Ascending aorta (tissue), 2 donors: ENCODE results near the gene ACOXL. TPM values are rescaled to one million over a fixed set of nuclear protein-coding genes. Genes with fewer than 3 reads are reported as not detected.

ENCODE experiments used
- DNase-seq, 2 donors: peaks; one replicate each; pipeline ENCODE4 v3.0.0-alpha.2; 2019; ENCODE audit warnings: low spot score in 2 of 2
- H3K27ac ChIP-seq, 2 donors: fragments of 200-600 bp; sonication (generic); one replicate each; pipeline ENCODE4 v1.5.1; 2016 to 2017; ENCODE audit warnings: mild to moderate bottlenecking in 1 of 2
- H3K27me3 ChIP-seq: fragments of 200-600 bp; sonication (generic); one replicate; pipeline ENCODE4 v1.5.1; 2017
- H3K36me3 ChIP-seq, 2 donors: fragments of 200-600 bp; sonication (generic); one replicate each; pipeline ENCODE4 v1.5.1; 2016
- H3K4me1 ChIP-seq, 2 donors: fragments of 200-600 bp; sonication (generic); one replicate each; pipeline ENCODE4 v1.5.1; 2016 to 2017; ENCODE audit warnings: mild to moderate bottlenecking in 1 of 2
- H3K4me3 ChIP-seq, 2 donors: fragments of 200-600 bp; sonication (generic); one replicate each; pipeline ENCODE4 v1.5.1; 2016 to 2017; ENCODE audit warnings: mild to moderate bottlenecking in 1 of 2
- H3K9me3 ChIP-seq, 2 donors: fragments of 200-600 bp; sonication (generic); one replicate each; pipeline ENCODE4 v1.5.1; 2016
- intact Hi-C: fragments of 100-400 bp; cut with DNase I; formaldehyde crosslinking; loops from one replicate; pipeline ENCODE4 v1.15.1; 2023
- total RNA-seq: library from RNA; depleted of rRNA; stranded (reverse); fragments of >200 nt; gene quantifications from one replicate; pipeline ENCODE4 v1.1.0, GENCODE V29; 2016
- TF ChIP-seq, protein P1 (sequence below), 3 experiments: fragments of 200-600 bp in 2 of 3; fragments of 450-650 bp in 1 of 3; sonication (generic) in 2 of 3; IDR thresholded peaks; one replicate each; pipeline ENCODE4 v1.5.1; 2016 to 2019; ENCODE audit warnings: antibody characterized with exemption in 3 of 3, mild to moderate bottlenecking in 1 of 3, moderate library complexity in 1 of 3

ACOXL gene
- total RNA-seq, 1 donor from 2014 or later, result not detected

DNA sequence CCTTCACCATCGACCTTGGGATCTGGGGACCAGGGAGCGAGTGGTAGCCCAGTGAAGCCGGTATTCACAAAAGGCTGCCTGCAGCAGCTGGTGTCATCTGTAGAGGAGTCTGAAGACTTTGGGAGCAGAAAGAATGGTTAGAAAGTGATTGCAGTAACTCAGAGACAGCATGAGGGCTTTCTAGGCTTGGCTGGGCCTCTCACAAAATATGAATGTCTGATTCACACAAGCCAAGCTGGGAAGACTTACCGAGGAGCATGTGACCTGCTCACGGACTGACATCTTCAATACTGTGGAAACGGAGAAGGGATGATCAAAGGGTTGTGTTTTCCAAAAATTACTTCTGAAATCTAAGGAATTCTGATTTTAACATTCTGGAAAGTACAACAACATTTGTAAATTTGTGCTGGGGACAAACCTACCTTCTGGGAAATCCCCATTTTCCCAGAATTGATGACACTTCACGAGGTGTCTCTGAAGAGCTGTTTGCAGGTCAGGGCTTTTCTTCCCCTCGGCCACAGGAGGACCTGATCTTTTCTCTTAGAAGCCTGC, 111.7 kb downstream of the ACOXL start:
- intact Hi-C loops, result no loop called here
- H3K27ac ChIP-seq, result no peak overlapping the region
- H3K4me1 ChIP-seq, result no peaks in the 10 kb centered on the region
- no peaks in the 10 kb centered on the region for H3K27me3 ChIP-seq
- no peak for DNase-seq
- no peaks in the 10 kb centered on the region for H3K36me3 ChIP-seq
- H3K9me3 ChIP-seq, result no peaks in the 10 kb centered on the region
- TF ChIP-seq, protein P1, sequence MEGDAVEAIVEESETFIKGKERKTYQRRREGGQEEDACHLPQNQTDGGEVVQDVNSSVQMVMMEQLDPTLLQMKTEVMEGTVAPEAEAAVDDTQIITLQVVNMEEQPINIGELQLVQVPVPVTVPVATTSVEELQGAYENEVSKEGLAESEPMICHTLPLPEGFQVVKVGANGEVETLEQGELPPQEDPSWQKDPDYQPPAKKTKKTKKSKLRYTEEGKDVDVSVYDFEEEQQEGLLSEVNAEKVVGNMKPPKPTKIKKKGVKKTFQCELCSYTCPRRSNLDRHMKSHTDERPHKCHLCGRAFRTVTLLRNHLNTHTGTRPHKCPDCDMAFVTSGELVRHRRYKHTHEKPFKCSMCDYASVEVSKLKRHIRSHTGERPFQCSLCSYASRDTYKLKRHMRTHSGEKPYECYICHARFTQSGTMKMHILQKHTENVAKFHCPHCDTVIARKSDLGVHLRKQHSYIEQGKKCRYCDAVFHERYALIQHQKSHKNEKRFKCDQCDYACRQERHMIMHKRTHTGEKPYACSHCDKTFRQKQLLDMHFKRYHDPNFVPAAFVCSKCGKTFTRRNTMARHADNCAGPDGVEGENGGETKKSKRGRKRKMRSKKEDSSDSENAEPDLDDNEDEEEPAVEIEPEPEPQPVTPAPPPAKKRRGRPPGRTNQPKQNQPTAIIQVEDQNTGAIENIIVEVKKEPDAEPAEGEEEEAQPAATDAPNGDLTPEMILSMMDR (IDR thresholded peaks at IDR 0.05), result no peak
- H3K4me3 ChIP-seq, result no peak overlapping the region

DNA sequence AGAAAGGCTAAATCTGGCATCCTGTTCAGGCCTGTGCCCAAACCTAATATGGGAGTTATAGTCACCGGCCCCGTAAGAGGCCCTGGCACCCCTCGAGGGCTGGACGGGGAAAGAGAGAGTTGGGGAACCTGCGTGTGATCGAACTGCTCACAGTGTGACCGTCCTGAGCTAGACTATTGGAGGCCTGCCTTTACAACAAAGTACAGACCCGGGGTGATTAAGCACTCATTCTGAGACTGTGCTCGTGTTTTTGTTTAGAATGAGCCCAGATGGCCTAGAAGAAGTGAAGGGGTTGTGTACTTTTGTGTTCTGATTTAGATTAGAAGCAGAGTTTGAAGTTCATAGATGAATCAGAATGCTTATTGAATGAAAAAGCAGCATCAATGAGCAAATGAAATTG, 115.3 kb downstream of the ACOXL start:
- no peak for DNase-seq
- TF ChIP-seq, protein P1 (IDR thresholded peaks at IDR 0.05), result no peak
- Histone ChIP-seq H3K27me3 (no peaks in the 10 kb centered on the region), H3K4me3 (no peak overlapping the region), H3K27ac (no peak overlapping the region), H3K36me3 (no peaks in the 10 kb centered on the region), H3K4me1 (no peaks in the 10 kb centered on the region), H3K9me3 (no peaks in the 10 kb centered on the region)
- intact Hi-C loops, result no loop called here

GRCh38 chr2:110848071-110848470, 115.7 kb downstream of the ACOXL start:
- no peak overlapping the region for H3K27ac ChIP-seq
- intact Hi-C loops, result no loop called here
- no peaks in the 10 kb centered on the region for H3K9me3 ChIP-seq
- TF ChIP-seq, protein P1 (IDR thresholded peaks at IDR 0.05), result no peak
- H3K4me3 ChIP-seq, result no peak overlapping the region
- no peaks in the 10 kb centered on the region for H3K36me3 ChIP-seq
- H3K27me3 ChIP-seq, result no peaks in the 10 kb centered on the region
- no peaks in the 10 kb centered on the region for H3K4me1 ChIP-seq
- no peak for DNase-seq

- no peaks in the 10 kb centered on the region for H3K36me3 ChIP-seq
- no peak overlapping the region for H3K4me3 ChIP-seq
- TF ChIP-seq, protein P1 (IDR thresholded peaks at IDR 0.05), result no peak
- no peak overlapping the region for H3K27ac ChIP-seq
- intact Hi-C loops, result no loop called here
- no peaks in the 10 kb centered on the region for H3K9me3 ChIP-seq
- H3K27me3 ChIP-seq, result no peaks in the 10 kb centered on the region
- DNase-seq, result no peak
- no peaks in the 10 kb centered on the region for H3K4me1 ChIP-seq
Measured at GRCh38 chr2:110848519-110849030, 116.2 kb downstream of the ACOXL start.

- no peak overlapping the region for H3K4me3 ChIP-seq
- H3K27ac ChIP-seq, result no peak overlapping the region
- intact Hi-C loops, result no loop called here
- DNase-seq, result peak in 1 of 2 donors; percentile 34
- H3K9me3 ChIP-seq, result no peaks in the 10 kb centered on the region
- no peaks in the 10 kb centered on the region for H3K4me1 ChIP-seq
- no peaks in the 10 kb centered on the region for H3K27me3 ChIP-seq
- H3K36me3 ChIP-seq, result no peaks in the 10 kb centered on the region
- TF ChIP-seq, protein P1 (IDR thresholded peaks at IDR 0.05), result no peak
Measured at GRCh38 chr2:110851531-110851930, 119.2 kb downstream of the ACOXL start.

DNA sequence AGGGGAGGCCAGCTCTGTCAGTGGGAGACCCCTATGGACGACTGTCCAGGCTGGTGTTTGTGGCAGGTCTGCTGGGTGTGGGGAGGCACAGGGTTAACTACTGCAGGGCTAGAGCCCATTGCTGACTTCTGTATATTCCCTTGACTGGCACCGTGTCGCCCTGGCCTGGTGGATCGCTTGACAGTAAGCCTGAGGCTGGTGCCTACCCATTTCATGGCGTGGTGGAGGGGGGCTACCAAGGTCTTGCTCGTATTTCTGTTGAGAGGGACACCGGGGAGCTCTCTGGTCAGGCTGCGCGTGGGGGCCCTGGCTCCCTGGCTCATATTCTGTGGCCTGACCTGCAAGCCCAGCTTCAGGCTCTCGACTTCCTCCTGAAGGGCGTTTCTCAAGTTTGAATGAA, 119.7 kb downstream of the ACOXL start:
- no peak overlapping the region for H3K27ac ChIP-seq
- H3K9me3 ChIP-seq, result no peaks in the 10 kb centered on the region
- no peaks in the 10 kb centered on the region for H3K36me3 ChIP-seq
- peak in 1 of 2 donors; percentile 50 for DNase-seq
- intact Hi-C loops, result no loop called here
- H3K4me1 ChIP-seq, result no peaks in the 10 kb centered on the region
- no peaks in the 10 kb centered on the region for H3K27me3 ChIP-seq
- TF ChIP-seq, protein P1 (IDR thresholded peaks at IDR 0.05), result no peak
- no peak overlapping the region for H3K4me3 ChIP-seq
